ENCODE data around the gene GBX1.

DNA sequence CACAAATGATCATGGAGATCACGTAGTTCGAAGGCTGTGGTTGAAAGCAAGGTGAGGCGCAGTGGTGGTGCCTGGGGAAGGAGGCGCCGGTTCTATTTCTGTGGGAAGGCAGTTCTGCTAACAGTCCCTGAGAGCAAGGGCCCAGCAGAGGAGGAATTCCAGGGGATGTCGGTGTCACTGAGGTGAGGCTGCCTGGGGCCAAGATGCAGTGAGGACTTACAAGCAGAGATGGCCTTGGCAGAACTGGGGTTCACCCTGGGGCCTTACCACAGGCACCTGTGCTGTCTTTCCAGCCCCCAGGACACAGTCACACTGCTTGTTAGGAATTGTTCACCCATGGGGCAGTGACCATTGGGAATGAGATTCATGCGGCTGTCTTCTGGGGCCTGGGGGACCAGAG, 26.7 kb downstream of the GBX1 start:
- TF ChIP-seq CTCF (conservative IDR thresholded peaks at IDR 0.05 in 1 of 2, IDR thresholded peaks at IDR 0.05 in 1 of 2; ENCODE audit: low read depth in 1 of 2, low read length in 2 of 2) (no peak), EZH2 (IDR thresholded peaks at IDR 0.05; ENCODE audit: low read length, missing control alignments) (no peak)

Measured in fibroblast of lung (primary cell).